Measurements from ENCODE around the gene LSM14B. TPM values are rescaled to one million over a fixed set of nuclear protein-coding genes. Genes with fewer than 3 reads are reported as not detected.
"Not testable (repeated sequence)": the region's sequence is repeated elsewhere in the genome, so short reads cannot be mapped to it uniquely, and the experiment has no call there.

The LSM14B gene
- total RNA-seq = 31.4 and 33.2 TPM in 2 replicates

GRCh38 chr20:62121776-62122653, at the start of gene LSM14B:
Gene LSM14B, plus strand, starts transcription at chr20:62122475. Its CDS starts 192 bp downstream, at chr20:62122667.
- intact Hi-C loops (cut with micrococcal nuclease) = loop anchor here (1.0 to 10.0 kb wide), 12 partner anchors 15 to 813 kb away; partner anchors contain the start of genes ADRM1, GID8, MRGBP and OSBPL2

- intact Hi-C loops (cut with micrococcal nuclease) = no loop called here
Measured at GRCh38 chr20:62073323-62073722, 49.0 kb upstream of the LSM14B start.

GRCh38 chr20:62079166-62079565, 43.1 kb upstream of the LSM14B start:
- intact Hi-C loops (cut with micrococcal nuclease) = no loop called here

- intact Hi-C loops (cut with micrococcal nuclease) = no loop called here
Measured at GRCh38 chr20:62080249-62080990, 41.9 kb upstream of the LSM14B start.

GRCh38 chr20:62083312-62083711, 39.0 kb upstream of the LSM14B start:
- intact Hi-C loops (cut with micrococcal nuclease) = no loop called here

GRCh38 chr20:62084224-62084623, 38.1 kb upstream of the LSM14B start:
- intact Hi-C loops (cut with micrococcal nuclease) = not testable (repeated sequence)

GRCh38 chr20:62085206-62085605, 37.1 kb upstream of the LSM14B start:
- intact Hi-C loops (cut with micrococcal nuclease) = no loop called here

- intact Hi-C loops (cut with micrococcal nuclease) = no loop called here
Measured at GRCh38 chr20:62087227-62087626, 35.0 kb upstream of the LSM14B start.

- intact Hi-C loops (cut with micrococcal nuclease) = loop anchor here (2.0 kb wide), 1 partner anchor 29 kb away; no protein-coding TSS in a partner anchor
Measured at GRCh38 chr20:62087632-62088031, 34.6 kb upstream of the LSM14B start.

- intact Hi-C loops (cut with micrococcal nuclease) = loop anchor here (2.0 kb wide), 1 partner anchor 28 kb away; no protein-coding TSS in a partner anchor
Measured at GRCh38 chr20:62088258-62089127, 33.8 kb upstream of the LSM14B start.

GRCh38 chr20:62089393-62089792, 32.9 kb upstream of the LSM14B start:
- intact Hi-C loops (cut with micrococcal nuclease) = loop anchor here (2.0 kb wide), 1 partner anchor 27 kb away; no protein-coding TSS in a partner anchor

- intact Hi-C loops (cut with micrococcal nuclease) = no loop called here
Measured at GRCh38 chr20:62096421-62097380, 25.6 kb upstream of the LSM14B start.

GRCh38 chr20:62097881-62098407, 24.3 kb upstream of the LSM14B start:
- intact Hi-C loops (cut with micrococcal nuclease) = no loop called here

GRCh38 chr20:62101078-62101477, 21.2 kb upstream of the LSM14B start:
- intact Hi-C loops (cut with micrococcal nuclease) = no loop called here

- intact Hi-C loops (cut with micrococcal nuclease) = no loop called here
Measured at GRCh38 chr20:62103508-62104233, 18.6 kb upstream of the LSM14B start.

- intact Hi-C loops (cut with micrococcal nuclease) = no loop called here
Measured at GRCh38 chr20:62104234-62104789, 18.0 kb upstream of the LSM14B start.

GRCh38 chr20:62104791-62105345, 17.4 kb upstream of the LSM14B start:
- intact Hi-C loops (cut with micrococcal nuclease) = no loop called here

- intact Hi-C loops (cut with micrococcal nuclease) = no loop called here
Measured at GRCh38 chr20:62105592-62105991, 16.7 kb upstream of the LSM14B start.
